OCI-LY1 (cell line): ENCODE data around the gene CHN1.

Experiments
- H2AFZ ChIP-seq: fragments of 200-600 bp; sonication (generic), shearing (Covaris generic); 2 replicates; pipeline ENCODE4 v1.6.0; 2014; ENCODE audit warnings: antibody characterized with exemption, mild to moderate bottlenecking, low read length
- H3F3A ChIP-seq: fragments of 200-600 bp; sonication (generic), shearing (Covaris generic); 2 replicates; pipeline ENCODE4 v1.6.0; 2014; ENCODE audit warnings: mild to moderate bottlenecking, antibody characterized with exemption, low read length, moderate library complexity; ENCODE audit not compliant: insufficient read depth
- H3K27ac ChIP-seq: fragments of 200-600 bp; sonication (generic); 2 replicates; pipeline ENCODE4 v1.5.1; 2014; ENCODE audit warnings: low read length, mixed run types, mild to moderate bottlenecking, low read depth; ENCODE audit not compliant: poor library complexity, severe bottlenecking
- H3K27me3 ChIP-seq: fragments of 200-600 bp; sonication (generic); 2 replicates; pipeline ENCODE4 v1.6.0; 2014; ENCODE audit warnings: antibody characterized with exemption, mild to moderate bottlenecking, low read length, moderate library complexity; ENCODE audit not compliant: insufficient read depth
- H3K36me3 ChIP-seq: fragments of 200-600 bp; sonication (generic); 2 replicates; pipeline ENCODE4 v1.6.1; 2014; ENCODE audit warnings: mild to moderate bottlenecking, antibody characterized with exemption, low read length, moderate library complexity, mixed read lengths; ENCODE audit not compliant: insufficient read depth
- H3K4me1 ChIP-seq: fragments of 200-600 bp; sonication (generic); 2 replicates; pipeline ENCODE4 v1.5.1; 2014; ENCODE audit warnings: mild to moderate bottlenecking, low read length, moderate library complexity; ENCODE audit not compliant: insufficient read depth, severe bottlenecking
- H3K4me2 ChIP-seq: fragments of 200-600 bp; sonication (generic), shearing (Covaris generic); 2 replicates; pipeline ENCODE4 v1.6.1; 2014; ENCODE audit warnings: low read length
- H3K4me3 ChIP-seq: fragments of 200-600 bp; sonication (generic); 2 replicates; pipeline ENCODE4 v1.5.1; 2014; ENCODE audit warnings: low read length, low read depth, mild to moderate bottlenecking, mixed read lengths; ENCODE audit not compliant: poor library complexity, severe bottlenecking
- H3K79me2 ChIP-seq: fragments of 200-600 bp; shearing (Covaris generic); 2 replicates; pipeline ENCODE4 v1.6.1; 2016; ENCODE audit warnings: mixed run types, low read length, mixed read lengths; ENCODE audit not compliant: insufficient read depth
- H3K9ac ChIP-seq: fragments of 200-600 bp; sonication (generic), shearing (Covaris generic); 2 replicates; pipeline ENCODE4 v1.6.1; 2014; ENCODE audit warnings: mild to moderate bottlenecking, low read length, mixed read lengths
- H3K9me2 ChIP-seq: fragments of 200-600 bp; sonication (generic), shearing (Covaris generic); 2 replicates; pipeline ENCODE4 v1.6.1; 2014; ENCODE audit warnings: low read depth, mild to moderate bottlenecking, low read length, mixed read lengths
- H3K9me3 ChIP-seq: fragments of 200-600 bp; shearing (Covaris generic); 2 replicates; pipeline ENCODE4 v1.6.1; 2014; ENCODE audit warnings: low read length, mixed read lengths
- H4K20me1 ChIP-seq: fragments of 200-600 bp; sonication (generic), shearing (Covaris generic); 2 replicates; pipeline ENCODE4 v1.6.0; 2016; ENCODE audit warnings: mild to moderate bottlenecking, low read length; ENCODE audit not compliant: insufficient read depth
- CTCF ChIP-seq: fragments of 200-600 bp; sonication (generic), shearing (Covaris generic); IDR thresholded peaks from 2 replicates; pipeline ENCODE4 v1.5.1; 2017; ENCODE audit warnings: mild to moderate bottlenecking, antibody characterized with exemption, low read length, moderate library complexity, mixed read lengths
- EZH2 ChIP-seq: fragments of 200-600 bp; sonication (generic), shearing (Covaris generic); IDR thresholded peaks from 2 replicates; pipeline ENCODE4 v1.8.0; 2017; ENCODE audit warnings: borderline replicate concordance, mixed run types, mild to moderate bottlenecking, antibody characterized with exemption, low read length, moderate library complexity, mixed read lengths

CHN1 gene

GRCh38 chr2:174963437-174964400 lies 41.5 kb downstream of the CHN1 start:
- Histone ChIP-seq H2AFZ (no peak overlapping the region), H4K20me1 (no peaks in the 10 kb centered on the region), H3K9me2 (no peaks in the 10 kb centered on the region), H3K27me3 (no peaks in the 10 kb centered on the region), H3K4me1 (no peaks in the 10 kb centered on the region), H3K9ac (no peak overlapping the region), H3K4me3 (no peak overlapping the region), H3F3A (no peaks in the 10 kb centered on the region), H3K36me3 (no peaks in the 10 kb centered on the region), H3K27ac (no peak overlapping the region), H3K4me2 (no peak overlapping the region), H3K79me2 (no peaks in the 10 kb centered on the region), H3K9me3 (no peaks in the 10 kb centered on the region)
- TF ChIP-seq CTCF: no peak
- TF ChIP-seq EZH2: no peak

GRCh38 chr2:174959787-174960186 lies 45.4 kb downstream of the CHN1 start:
- Histone ChIP-seq H4K20me1 (no peaks in the 10 kb centered on the region), H3K4me3 (no peak overlapping the region), H3K9ac (no peak overlapping the region), H2AFZ (no peak overlapping the region), H3K9me2 (no peaks in the 10 kb centered on the region), H3K4me1 (no peaks in the 10 kb centered on the region), H3K79me2 (no peaks in the 10 kb centered on the region), H3K9me3 (no peaks in the 10 kb centered on the region), H3K36me3 (no peaks in the 10 kb centered on the region), H3F3A (no peaks in the 10 kb centered on the region), H3K27ac (no peak overlapping the region), H3K27me3 (no peaks in the 10 kb centered on the region), H3K4me2 (no peak overlapping the region)
- TF ChIP-seq CTCF (no peak), EZH2 (no peak)

GRCh38 chr2:174957050-174957449 lies 48.1 kb downstream of the CHN1 start:
- no peak overlapping the region for H3K27ac ChIP-seq
- no peaks in the 10 kb centered on the region for H3K79me2 ChIP-seq
- no peaks in the 10 kb centered on the region for H3K36me3 ChIP-seq
- H2AFZ ChIP-seq: no peak overlapping the region
- no peaks in the 10 kb centered on the region for H3K9me3 ChIP-seq
- TF ChIP-seq CTCF (no peak), EZH2 (no peak)
- no peaks in the 10 kb centered on the region for H3K27me3 ChIP-seq
- H3K4me2 ChIP-seq: no peak overlapping the region
- no peaks in the 10 kb centered on the region for H4K20me1 ChIP-seq
- H3K4me1 ChIP-seq: no peaks in the 10 kb centered on the region
- H3K4me3 ChIP-seq: no peak overlapping the region
- no peaks in the 10 kb centered on the region for H3F3A ChIP-seq
- H3K9ac ChIP-seq: no peak overlapping the region
- no peaks in the 10 kb centered on the region for H3K9me2 ChIP-seq
